ENCODE results near the gene MS4A3.

The MS4A3 gene

GRCh38 chr11:60111793-60112192 lies 55.3 kb downstream of the MS4A3 start:
- no peaks in the 10 kb centered on the region for H3K79me2 ChIP-seq (ENCODE audit: insufficient read depth, low read length)
- TF ChIP-seq CTCF (IDR thresholded peaks at IDR 0.05; ENCODE audit: low read length): no peak
- no peak for TF ChIP-seq EZH2 (IDR thresholded peaks at IDR 0.05; ENCODE audit: borderline replicate concordance, low read length)
- H3K4me2 ChIP-seq (ENCODE audit: low read length): no peak overlapping the region
- no peaks in the 10 kb centered on the region for H3K36me3 ChIP-seq (ENCODE audit: insufficient read depth, low read length)
- H3K4me1 ChIP-seq (ENCODE audit: insufficient read depth, low read length, severe bottlenecking): no peaks in the 10 kb centered on the region
- H3K27me3 ChIP-seq (ENCODE audit: insufficient read depth, low read length): no peaks in the 10 kb centered on the region
- H4K20me1 ChIP-seq (ENCODE audit: insufficient read depth, low read length): no peaks in the 10 kb centered on the region
- no peak overlapping the region for H3K27ac ChIP-seq (ENCODE audit: low read depth, low read length, poor library complexity, severe bottlenecking)
- no peaks in the 10 kb centered on the region for H3K9me3 ChIP-seq (ENCODE audit: low read length)
- no peaks in the 10 kb centered on the region for H3K9me2 ChIP-seq (ENCODE audit: low read depth, low read length)
- no peak overlapping the region for H2AFZ ChIP-seq (ENCODE audit: low read length)
- H3K9ac ChIP-seq (ENCODE audit: low read length): no peak overlapping the region
- no peaks in the 10 kb centered on the region for H3F3A ChIP-seq (ENCODE audit: insufficient read depth, low read length)
- H3K4me3 ChIP-seq (ENCODE audit: low read depth, low read length, poor library complexity, severe bottlenecking): no peak overlapping the region

DNA sequence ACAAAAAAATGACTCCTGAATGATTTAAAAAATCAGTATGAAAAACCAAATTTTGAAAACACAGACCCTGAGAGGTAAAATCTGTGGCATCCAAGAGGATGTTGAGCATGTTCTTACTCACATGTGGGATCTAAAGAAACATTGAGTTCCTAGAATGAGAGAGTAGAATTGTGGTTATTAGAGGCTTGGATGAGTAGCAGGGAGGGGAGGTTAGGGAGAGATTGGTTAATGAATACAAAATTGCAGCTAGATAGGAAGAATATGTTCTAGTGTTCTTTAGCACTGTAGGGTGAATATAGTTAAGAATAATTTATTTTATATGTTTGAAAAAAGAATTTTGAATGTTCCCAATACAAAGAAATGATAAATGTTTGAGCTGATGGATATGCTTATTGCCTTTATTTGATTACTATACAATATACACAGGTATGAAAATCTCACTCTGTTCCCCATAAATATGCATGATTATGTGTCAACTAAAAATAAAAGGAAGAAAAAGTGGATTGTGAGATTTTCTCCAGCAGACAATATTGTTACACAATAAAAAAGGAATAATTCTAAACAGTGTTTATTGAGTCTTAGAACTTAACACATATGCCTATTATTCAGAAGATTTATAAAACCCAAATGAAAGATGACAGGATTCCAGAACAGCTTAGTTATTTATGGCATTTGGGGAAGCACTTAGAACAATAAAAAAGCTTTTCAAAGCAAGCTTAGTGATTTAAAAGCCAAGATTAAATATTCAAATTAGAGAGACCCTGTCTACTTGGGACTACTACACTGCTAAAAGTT lies 60.7 kb downstream of the MS4A3 start:
- no peaks in the 10 kb centered on the region for H3K4me1 ChIP-seq (ENCODE audit: insufficient read depth, low read length, severe bottlenecking)
- no peaks in the 10 kb centered on the region for H3K9me3 ChIP-seq (ENCODE audit: low read length)
- H3K79me2 ChIP-seq (ENCODE audit: insufficient read depth, low read length): no peaks in the 10 kb centered on the region
- no peaks in the 10 kb centered on the region for H3K36me3 ChIP-seq (ENCODE audit: insufficient read depth, low read length)
- no peak for TF ChIP-seq CTCF (IDR thresholded peaks at IDR 0.05; ENCODE audit: low read length)
- TF ChIP-seq EZH2 (IDR thresholded peaks at IDR 0.05; ENCODE audit: borderline replicate concordance, low read length): no peak
- no peak overlapping the region for H3K9ac ChIP-seq (ENCODE audit: low read length)
- no peak overlapping the region for H3K27ac ChIP-seq (ENCODE audit: low read depth, low read length, poor library complexity, severe bottlenecking)
- H3K27me3 ChIP-seq (ENCODE audit: insufficient read depth, low read length): no peaks in the 10 kb centered on the region
- H3K4me2 ChIP-seq (ENCODE audit: low read length): no peak overlapping the region
- no peak overlapping the region for H2AFZ ChIP-seq (ENCODE audit: low read length)
- no peak overlapping the region for H3K4me3 ChIP-seq (ENCODE audit: low read depth, low read length, poor library complexity, severe bottlenecking)
- no peaks in the 10 kb centered on the region for H4K20me1 ChIP-seq (ENCODE audit: insufficient read depth, low read length)
- no peaks in the 10 kb centered on the region for H3F3A ChIP-seq (ENCODE audit: insufficient read depth, low read length)
- H3K9me2 ChIP-seq (ENCODE audit: low read depth, low read length): no peaks in the 10 kb centered on the region

- Histone ChIP-seq H4K20me1 (ENCODE audit: insufficient read depth, low read length) (no peaks in the 10 kb centered on the region), H3K79me2 (ENCODE audit: insufficient read depth, low read length) (no peaks in the 10 kb centered on the region), H3K9me3 (ENCODE audit: low read length) (no peaks in the 10 kb centered on the region), H3K9ac (ENCODE audit: low read length) (no peak overlapping the region), H3K4me1 (ENCODE audit: insufficient read depth, low read length, severe bottlenecking) (no peaks in the 10 kb centered on the region), H3K4me2 (ENCODE audit: low read length) (no peak overlapping the region), H3K9me2 (ENCODE audit: low read depth, low read length) (no peaks in the 10 kb centered on the region), H2AFZ (ENCODE audit: low read length) (no peak overlapping the region), H3F3A (ENCODE audit: insufficient read depth, low read length) (no peaks in the 10 kb centered on the region), H3K36me3 (ENCODE audit: insufficient read depth, low read length) (no peaks in the 10 kb centered on the region), H3K4me3 (ENCODE audit: low read depth, low read length, poor library complexity, severe bottlenecking) (no peak overlapping the region), H3K27ac (ENCODE audit: low read depth, low read length, poor library complexity, severe bottlenecking) (no peak overlapping the region), H3K27me3 (ENCODE audit: insufficient read depth, low read length) (no peaks in the 10 kb centered on the region)
- TF ChIP-seq EZH2 (IDR thresholded peaks at IDR 0.05; ENCODE audit: borderline replicate concordance, low read length) (no peak), CTCF (IDR thresholded peaks at IDR 0.05; ENCODE audit: low read length) (no peak)
These were observed 61.9 kb downstream of the MS4A3 start for GRCh38 chr11:60118338-60118737.

Measured in OCI-LY1 (cell line).